ENCODE data around the gene NUDT3.
"Not testable (repeated sequence)": the region's sequence is repeated elsewhere in the genome, so short reads cannot be mapped to it uniquely, and the experiment has no call there.

The NUDT3 gene

DNA sequence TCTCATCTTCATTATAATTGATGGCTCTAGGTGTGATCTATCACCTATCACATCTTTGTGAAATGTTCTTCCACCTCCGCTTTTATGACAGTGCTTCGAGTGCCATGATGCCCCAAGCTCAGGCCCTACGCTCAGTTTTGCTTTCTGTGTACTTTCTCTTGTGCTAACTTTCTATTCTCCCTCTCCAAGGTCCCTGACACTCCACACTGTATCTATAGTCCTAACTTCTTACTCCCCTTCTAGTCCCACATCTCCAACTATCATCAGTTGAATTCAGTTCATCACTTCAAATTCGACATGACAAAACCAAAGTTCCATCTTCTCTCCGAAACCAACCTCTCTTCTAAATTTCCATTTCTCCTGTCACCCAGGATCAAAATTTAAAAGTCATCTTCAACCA, 16.6 kb downstream of the NUDT3 start:
- TF ChIP-seq, protein P1, sequence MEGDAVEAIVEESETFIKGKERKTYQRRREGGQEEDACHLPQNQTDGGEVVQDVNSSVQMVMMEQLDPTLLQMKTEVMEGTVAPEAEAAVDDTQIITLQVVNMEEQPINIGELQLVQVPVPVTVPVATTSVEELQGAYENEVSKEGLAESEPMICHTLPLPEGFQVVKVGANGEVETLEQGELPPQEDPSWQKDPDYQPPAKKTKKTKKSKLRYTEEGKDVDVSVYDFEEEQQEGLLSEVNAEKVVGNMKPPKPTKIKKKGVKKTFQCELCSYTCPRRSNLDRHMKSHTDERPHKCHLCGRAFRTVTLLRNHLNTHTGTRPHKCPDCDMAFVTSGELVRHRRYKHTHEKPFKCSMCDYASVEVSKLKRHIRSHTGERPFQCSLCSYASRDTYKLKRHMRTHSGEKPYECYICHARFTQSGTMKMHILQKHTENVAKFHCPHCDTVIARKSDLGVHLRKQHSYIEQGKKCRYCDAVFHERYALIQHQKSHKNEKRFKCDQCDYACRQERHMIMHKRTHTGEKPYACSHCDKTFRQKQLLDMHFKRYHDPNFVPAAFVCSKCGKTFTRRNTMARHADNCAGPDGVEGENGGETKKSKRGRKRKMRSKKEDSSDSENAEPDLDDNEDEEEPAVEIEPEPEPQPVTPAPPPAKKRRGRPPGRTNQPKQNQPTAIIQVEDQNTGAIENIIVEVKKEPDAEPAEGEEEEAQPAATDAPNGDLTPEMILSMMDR (IDR thresholded peaks at IDR 0.05), result no peak
- no peak for TF ChIP-seq ZFX (IDR thresholded peaks at IDR 0.05; ENCODE audit: borderline replicate concordance)
- no peak overlapping the region for H3K27ac ChIP-seq

DNA sequence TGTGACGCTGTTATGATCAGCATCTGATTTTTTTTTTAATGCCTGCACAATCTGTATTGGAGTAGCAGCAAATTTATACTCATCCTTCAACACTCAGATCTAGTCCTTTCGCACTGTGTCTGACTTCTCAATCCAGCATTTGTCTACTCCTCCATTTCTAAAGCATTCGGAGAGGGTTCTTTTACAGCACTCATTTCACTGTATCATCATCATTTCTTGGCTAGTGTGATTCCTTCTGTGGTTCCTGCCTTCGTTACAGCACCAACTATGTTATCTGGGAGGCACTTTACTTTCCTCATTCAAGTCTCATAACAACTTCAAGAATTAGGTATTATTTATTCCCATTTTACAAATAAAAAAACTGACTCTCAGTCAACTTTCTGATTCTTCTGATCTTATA, 18.0 kb downstream of the NUDT3 start:
- no peak overlapping the region for H3K27ac ChIP-seq

DNA sequence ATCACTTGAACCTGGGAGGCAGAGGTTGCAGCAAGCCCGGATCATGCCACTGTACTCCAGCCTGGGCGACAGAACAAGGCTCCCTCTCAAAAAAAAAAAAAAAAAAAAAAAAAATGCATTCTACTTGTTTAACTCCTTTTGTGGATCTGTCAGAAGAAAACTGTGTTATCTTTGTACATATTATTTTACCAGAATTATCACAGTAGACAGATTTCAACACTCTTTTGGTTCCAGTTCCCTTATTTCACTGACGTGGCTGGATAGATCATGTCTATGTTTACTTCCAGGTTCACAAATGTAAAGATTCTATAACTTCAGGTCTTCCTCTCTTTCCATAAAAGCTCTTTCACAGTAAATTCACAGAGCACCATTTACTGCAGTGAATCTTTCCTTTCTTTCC, 18.4 kb downstream of the NUDT3 start:
- no peak overlapping the region for H3K27ac ChIP-seq
- TF ChIP-seq, protein P1 (IDR thresholded peaks at IDR 0.05), result no peak
- no peak for TF ChIP-seq ZFX (IDR thresholded peaks at IDR 0.05; ENCODE audit: borderline replicate concordance)

More for the DNA sequence above, 18.0 kb downstream of the NUDT3 start:
- TF ChIP-seq, protein P1 (IDR thresholded peaks at IDR 0.05), result no peak
- TF ChIP-seq ZFX (IDR thresholded peaks at IDR 0.05; ENCODE audit: borderline replicate concordance), result no peak

DNA sequence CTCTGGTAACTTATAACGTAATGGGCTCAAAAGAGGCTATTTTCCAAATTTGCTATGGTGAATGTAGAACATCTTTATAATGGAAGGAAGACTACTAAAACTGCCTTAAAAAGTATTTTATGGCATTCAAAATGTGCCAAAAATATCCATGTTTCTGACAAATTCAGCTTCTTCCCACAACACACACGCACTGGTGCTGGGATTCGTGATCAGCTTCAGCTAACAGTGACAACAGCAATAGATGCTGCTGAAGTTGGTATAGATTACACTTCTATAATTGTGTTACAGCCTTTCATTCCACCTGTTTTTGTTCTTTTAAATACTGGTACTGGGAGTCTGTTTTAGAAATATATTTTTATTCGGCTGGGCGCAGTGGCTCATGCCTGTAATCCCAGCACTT, 19.0 kb downstream of the NUDT3 start:
- no peak for TF ChIP-seq ZFX (IDR thresholded peaks at IDR 0.05; ENCODE audit: borderline replicate concordance)
- TF ChIP-seq, protein P1 (IDR thresholded peaks at IDR 0.05), result no peak
- H3K27ac ChIP-seq, result no peak overlapping the region

DNA sequence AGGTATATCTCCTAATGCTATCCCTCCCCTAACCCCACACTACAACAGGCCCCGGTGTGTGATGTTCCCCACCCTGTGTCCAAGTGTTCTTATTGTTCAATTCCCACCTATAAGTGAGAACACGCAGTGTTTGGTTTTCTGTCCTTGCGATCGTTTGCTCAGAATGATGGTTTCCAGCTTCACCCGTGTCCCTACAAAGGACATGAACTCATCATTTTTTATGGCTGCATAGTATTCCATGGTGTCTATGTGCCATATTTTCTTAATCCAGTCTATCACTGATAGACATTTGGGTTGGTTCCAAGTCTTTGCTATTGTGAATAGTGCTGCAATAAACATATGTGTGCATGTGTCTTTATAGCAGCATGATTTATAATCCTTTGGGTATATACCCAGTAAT, 20.6 kb downstream of the NUDT3 start:
- not testable (repeated sequence) for H3K27ac ChIP-seq

DNA sequence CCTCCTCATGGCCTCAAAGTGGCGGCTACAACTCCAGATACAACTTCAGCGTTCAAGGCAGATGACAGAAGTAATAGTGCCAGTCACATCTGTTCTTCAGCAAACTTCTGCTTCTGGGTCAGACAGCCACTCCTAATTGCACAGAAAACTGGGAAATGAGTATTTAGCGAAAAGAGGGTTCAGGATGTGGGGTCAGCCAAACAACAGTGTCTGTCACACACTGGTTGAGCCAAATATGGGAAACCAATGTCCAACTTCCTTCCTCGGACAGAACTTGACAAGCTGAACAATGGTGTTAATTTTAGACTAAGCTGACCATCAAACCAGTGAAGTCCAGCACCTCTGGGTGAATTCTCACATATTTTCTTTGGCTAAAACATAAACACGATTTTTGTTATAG, 22.1 kb downstream of the NUDT3 start:
- TF ChIP-seq, protein P1 (IDR thresholded peaks at IDR 0.05), result no peak
- no peak for TF ChIP-seq ZFX (IDR thresholded peaks at IDR 0.05; ENCODE audit: borderline replicate concordance)

DNA sequence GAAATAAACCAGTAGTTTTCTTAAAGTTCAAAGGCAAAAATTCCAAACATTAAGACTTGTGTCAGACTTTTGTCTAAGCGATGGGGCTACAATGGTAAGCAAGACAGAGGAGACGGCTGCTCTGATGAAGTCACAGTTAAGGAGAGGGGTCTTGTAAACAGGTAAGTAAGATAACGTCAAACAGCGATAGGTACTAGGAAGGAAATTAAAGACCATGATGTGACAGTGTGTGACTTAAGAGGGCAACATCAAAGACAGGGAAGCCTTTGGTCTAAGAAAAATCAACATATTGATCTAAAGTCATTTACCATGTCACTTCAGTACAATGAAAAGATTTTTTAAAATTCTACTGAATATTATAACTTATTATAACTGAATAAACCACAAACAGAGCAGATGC, 23.1 kb downstream of the NUDT3 start:
- H3K27ac ChIP-seq, result no peak overlapping the region

More for the DNA sequence above, 22.1 kb downstream of the NUDT3 start:
- no peak overlapping the region for H3K27ac ChIP-seq

DNA sequence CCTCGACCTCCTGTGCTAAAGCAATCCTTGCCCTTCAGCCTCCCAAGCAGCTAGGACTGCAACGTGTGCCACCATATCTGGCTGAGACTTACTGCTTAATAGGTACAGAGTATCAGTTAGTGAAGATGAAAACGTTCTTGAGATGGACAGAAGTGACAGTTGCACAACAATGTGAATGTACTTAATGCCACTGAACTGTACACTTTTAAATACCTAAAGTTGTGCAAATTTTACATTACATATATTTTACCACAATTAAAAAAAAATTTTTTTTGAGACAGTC, 25.9 kb downstream of the NUDT3 start:
- H3K27ac ChIP-seq, result no peak overlapping the region

More for the DNA sequence above, 23.1 kb downstream of the NUDT3 start:
- TF ChIP-seq, protein P1 (IDR thresholded peaks at IDR 0.05), result no peak
- TF ChIP-seq ZFX (IDR thresholded peaks at IDR 0.05; ENCODE audit: borderline replicate concordance), result no peak

DNA sequence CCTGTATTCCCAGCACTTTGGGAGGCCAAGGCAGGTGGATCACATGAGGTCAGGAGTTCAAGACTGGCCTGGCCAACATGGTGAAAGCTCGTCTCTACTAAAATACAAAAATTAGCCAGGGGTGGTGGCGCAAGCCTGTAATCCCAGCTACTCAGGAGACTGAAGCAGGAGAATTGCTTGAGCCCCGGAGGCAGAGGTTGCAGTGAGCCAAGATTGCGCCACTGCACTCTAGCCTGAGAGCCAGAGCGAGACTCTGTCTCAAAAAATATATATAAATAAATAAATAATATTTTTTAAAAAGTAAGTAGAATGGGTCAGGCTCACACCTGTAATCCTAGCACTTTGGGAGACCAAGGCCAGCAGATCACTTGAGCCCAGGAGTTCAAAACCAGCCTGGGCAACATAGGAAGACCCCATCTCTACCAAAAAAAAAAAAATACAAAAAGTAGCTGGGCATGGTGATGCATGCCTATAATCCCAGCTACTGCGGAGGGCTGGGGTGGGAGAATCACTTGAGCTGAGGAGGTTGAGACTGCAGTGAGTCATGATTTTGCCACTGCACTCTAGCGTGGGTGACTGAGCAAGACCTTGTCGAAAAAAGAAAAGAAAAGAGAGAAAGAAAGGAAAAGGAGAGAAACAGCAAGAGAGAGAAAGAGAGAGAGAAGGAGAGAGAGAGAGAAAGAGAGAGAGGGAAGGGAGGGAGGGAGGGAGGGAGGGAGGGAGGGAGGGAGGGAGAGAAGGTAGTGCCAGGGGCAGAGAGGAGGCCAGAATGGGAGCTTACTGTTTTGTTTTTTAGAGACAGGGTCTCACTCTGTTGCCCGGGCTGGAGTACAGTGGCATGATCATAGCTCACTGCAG, 26.5 kb downstream of the NUDT3 start:
- H3K27ac ChIP-seq, result not testable (repeated sequence)

More for the DNA sequence above, 25.9 kb downstream of the NUDT3 start:
- TF ChIP-seq, protein P1 (IDR thresholded peaks at IDR 0.05), result no peak
- TF ChIP-seq ZFX (IDR thresholded peaks at IDR 0.05; ENCODE audit: borderline replicate concordance), result no peak

DNA sequence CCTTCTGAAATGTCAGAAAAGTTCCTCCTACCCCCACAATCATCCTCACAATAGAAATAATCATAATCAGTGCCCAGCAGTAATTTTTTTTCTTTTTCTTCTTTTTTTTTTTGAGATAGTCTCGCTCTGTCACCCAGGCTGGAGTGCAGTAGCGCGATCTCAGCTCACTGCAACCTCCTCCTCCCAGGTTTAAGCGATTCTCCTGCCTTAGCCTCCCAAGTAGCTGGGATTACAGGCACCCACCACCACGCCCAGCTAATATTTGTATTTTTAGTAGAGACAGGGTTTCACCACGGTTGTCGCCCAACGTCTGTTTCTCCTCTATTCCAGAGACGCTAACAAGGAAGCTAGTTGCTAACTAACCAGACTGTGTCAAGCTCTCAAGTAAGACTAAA, 28.8 kb downstream of the NUDT3 start:
- H3K27ac ChIP-seq, result not testable (repeated sequence)

Data from 22Rv1 (cell line).